ENCODE results near the gene IQCE.

Gene IQCE

DNA sequence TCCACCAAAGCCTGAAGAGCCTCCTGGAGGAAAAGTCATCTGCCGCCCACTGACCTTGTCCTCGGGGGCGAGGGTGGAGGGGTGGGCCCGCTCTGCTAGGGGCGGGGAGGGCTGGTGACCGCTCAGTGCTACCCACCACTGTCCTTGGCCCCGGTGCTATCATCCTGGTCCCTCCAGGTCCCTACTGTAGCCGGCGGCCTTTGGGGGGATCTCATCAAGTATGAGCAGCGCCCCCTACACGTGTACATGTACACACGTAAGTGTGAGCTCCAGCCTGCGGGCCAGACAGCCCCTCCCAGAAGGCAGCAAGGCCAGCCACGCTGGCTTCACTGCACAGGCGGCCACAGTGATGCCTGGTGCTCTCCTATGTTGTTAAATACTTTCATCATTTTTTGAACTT is 92.6 kb downstream of the IQCE start:
- peak; percentile 39 for DNase-seq

- DNase-seq: no peak
Measured at GRCh38 chr7:2651847-2652735, 93.3 kb downstream of the IQCE start.

- no peak for DNase-seq
Measured at GRCh38 chr7:2652736-2653060, 93.9 kb downstream of the IQCE start.

DNA sequence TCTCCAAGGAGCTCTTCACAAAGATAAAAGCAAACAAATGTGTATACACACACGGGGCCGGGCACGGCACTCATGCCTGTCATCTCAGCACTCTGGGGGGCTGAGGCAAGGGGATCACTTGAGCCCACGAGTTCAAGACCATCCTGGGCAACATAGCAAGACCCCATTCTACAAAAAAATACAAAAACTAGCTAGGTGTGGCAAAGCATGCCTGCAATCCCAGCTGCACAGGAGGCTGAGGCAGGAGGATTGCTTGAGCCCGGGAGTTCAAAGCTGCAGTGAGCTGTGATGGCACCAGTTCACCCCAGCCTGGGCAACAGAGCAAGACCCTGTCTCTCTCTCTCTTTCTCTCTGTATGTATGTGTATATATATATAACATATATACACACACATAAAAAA is 95.3 kb downstream of the IQCE start:
- no peak for DNase-seq

GRCh38 chr7:2655870-2656614 is 97.3 kb downstream of the IQCE start:
- no peak for DNase-seq

- no peak for DNase-seq
Measured at GRCh38 chr7:2657208-2657607, 98.4 kb downstream of the IQCE start.

GRCh38 chr7:2657920-2658671 is 99.3 kb downstream of the IQCE start:
- no peak for DNase-seq

- no peak for DNase-seq
Measured at GRCh38 chr7:2658941-2659340, 100.2 kb downstream of the IQCE start.

DNA sequence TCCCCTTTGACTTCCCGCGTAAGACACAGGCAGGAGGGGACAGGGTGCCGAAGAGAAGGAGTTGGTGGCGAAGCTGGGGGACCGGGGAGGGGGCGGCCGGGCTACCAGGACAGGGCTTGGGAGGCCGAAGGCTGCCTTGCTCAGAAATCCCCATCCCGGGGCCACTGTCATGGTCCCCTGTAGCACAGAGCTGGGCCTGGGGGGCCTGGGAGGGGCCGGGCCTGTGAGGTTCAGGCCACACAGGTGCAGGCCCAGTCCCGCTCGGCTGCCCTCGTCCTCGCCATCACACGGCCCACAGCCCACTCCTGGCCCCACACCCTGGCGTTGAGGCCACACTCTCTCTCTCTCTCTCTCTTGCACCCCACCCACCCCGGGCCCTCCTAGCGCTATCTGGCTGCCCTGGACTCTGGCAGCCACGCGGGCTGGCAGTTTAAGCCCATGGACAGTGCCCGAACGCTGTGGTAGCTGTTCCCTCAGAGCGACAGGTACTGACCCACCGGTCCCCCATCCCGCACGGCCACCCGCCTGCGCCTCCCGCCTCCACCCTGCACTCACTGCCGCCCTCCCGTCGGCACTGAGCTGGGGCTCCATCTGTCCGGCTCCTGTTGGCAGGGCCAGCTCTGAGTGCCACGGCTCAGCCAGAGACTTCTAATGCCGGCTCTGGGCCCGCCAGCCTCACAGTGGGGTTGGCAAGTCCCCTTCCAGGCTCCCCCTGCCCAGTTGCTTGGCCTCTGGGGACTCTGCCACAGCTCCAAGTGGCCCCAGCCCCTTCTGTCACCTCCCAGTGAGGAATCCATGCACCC is 101.0 kb downstream of the IQCE start:
- no peak for DNase-seq

DNA sequence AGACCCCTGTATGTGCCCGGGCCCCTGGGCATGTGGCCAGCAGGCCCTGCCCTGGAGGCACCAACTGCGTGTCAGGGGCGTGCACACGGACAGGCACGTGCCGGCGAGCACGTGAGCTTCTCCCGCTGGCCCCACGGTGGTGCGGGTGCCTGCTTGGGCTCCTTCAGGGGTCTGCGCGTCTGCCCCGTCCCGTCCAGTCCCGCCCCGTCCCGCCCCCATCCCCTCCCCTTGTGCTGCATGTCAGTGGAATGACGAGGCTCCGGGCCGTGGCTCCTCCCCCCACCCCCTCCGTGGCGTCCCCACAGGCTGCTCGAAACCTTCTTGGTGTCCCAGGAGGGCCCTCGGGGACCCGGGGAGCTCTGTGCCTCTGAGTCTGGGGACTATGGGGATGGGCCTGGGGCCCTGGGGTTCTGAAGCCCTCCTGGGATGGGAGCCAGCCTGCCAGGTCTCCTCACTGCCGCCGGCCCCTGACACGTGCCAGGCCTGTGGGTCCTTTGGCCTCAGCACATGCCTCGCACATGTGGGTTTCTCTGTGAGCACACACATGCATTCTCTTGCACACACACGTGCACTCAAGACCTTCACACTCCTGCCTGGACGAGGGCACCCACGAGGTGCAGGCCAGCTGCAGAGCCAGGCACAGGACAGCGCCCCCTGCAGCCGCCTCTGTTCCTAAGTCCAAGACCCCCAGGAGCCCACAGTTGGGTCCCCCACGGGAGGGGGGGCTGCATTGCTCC is 101.7 kb downstream of the IQCE start:
- DNase-seq: no peak

DNA sequence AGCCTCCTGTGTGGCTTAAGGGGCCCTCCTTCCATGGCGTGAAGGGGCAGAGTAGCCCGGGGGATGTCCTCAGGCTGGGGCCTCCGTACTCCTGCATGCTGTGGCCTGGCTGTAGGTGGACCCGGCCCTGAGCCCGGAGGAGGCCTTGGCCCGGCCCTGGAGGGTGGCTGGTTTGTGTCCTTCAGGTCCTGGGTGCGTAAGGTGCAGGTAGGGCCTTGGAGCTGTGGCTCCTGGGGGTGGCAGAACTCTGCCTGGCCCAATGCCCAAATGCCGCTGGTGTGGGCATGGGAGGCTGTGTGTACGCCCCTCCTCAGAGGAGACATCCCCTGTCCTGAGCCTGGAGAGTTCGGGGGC is 102.3 kb downstream of the IQCE start:
- no peak for DNase-seq

DNA sequence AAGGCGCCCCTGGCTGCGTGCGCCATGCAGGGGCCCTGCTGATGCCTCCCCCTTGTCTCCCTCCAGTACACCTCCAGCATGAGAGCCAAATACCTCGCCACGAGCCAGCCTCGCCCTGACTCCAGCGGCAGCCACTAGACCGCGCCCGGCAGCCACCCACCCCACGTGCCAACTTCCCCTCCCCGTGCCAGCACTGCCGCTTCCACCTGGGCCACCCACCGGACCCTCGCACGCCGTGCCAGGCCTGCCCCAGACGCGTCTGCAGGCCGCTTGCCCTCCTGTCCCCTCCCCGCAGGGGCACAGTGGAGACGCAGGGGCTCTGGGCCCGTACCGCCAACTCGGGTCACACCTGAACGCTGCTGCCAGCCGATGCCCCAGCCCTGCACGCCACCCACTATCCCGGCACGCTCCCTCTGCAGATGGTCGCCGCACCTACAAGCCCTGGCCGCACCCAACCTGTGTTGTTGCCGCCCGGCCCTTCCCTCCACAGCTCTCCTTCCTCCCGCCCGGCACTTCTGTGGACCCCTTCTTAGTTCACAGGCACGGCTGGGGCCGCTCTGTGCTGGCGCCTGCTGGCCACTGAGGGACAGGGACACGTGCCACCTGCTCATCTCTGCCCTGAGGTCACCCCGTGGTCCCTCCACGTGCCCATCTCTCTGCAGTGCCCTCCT is 103.0 kb downstream of the IQCE start:
- no peak for DNase-seq

DNA sequence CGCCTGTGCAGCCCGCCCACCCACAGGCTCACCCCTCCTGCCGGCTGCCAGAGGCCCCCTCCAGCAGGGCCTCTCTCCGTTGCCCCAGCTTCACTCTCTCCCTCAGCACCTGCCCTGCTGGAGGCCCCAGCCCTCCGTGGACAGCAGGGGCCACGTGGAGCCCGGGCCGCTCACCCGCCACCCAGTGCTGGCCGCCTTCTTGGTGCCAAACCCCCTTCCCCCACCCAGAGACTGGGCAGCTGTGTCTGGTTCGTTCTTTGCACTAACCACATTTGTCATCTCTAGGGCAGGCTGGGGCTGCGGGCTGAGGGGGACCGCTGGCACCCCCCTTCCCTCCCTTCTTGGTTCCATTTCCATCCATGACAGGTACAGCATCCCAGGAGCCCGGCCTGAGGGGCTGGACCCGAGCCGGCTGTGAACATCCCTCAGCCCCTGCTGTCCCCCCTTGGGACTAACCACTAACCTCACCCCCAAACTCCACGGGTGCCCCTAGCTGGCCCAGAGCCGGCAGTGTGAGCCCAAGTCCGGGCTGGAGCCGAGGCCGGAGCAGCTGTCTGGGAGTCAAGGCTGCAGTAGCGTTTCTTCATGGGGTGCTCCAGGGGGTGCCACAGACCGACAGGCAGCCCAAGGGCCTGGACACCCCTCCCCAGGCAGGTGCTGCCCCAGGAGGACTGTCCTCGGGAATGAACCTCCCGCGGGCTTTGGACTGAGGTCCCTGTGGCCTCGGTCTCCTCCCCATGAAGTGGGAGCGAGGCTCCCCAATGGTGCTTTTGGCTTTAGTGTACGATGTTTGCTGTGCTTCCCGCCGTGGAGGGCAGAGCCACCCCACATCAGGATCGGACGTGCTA is 103.7 kb downstream of the IQCE start:
- no peak for DNase-seq

- DNase-seq: no peak
Measured at GRCh38 chr7:2663121-2663886, 104.5 kb downstream of the IQCE start.

DNA sequence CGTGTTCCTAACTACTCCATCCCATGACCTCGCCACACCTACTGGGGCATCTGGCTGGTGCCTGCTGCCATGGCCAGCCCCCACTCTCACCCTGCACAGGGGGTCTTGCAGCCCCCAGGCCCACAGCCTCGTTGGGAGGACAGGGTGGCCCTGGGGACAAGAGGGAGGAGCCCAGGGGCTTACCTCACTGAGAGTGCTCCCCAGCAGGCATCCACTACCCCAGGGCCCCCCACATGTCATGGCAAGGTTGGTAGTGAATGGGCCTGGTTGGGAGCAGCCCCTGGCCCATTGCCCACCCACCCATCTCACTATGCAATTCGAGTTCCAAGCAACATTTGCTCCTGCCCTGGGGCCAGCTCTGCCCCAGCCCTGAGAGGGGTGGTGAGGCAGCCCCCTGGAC is 105.2 kb downstream of the IQCE start:
- no peak for DNase-seq
